DND-41 (cell line): ENCODE measurements around the gene VAV3.

Experiments
- EZH2 ChIP-seq: IDR thresholded peaks from 3 replicates; pipeline ENCODE4 v1.6.1; 2012; ENCODE audit warnings: borderline replicate concordance, low read depth, mild to moderate bottlenecking, moderate library complexity, low read length, inconsistent platforms; ENCODE audit not compliant: severe bottlenecking
- TF ChIP-seq, protein P1 (sequence below): IDR thresholded peaks from 2 replicates; pipeline ENCODE4 v1.5.1; 2012; ENCODE audit warnings: borderline replicate concordance, low read length, moderate library complexity, mild to moderate bottlenecking; ENCODE audit not compliant: poor library complexity, severe bottlenecking; ENCODE audit errors: extremely low read depth

DNA sequence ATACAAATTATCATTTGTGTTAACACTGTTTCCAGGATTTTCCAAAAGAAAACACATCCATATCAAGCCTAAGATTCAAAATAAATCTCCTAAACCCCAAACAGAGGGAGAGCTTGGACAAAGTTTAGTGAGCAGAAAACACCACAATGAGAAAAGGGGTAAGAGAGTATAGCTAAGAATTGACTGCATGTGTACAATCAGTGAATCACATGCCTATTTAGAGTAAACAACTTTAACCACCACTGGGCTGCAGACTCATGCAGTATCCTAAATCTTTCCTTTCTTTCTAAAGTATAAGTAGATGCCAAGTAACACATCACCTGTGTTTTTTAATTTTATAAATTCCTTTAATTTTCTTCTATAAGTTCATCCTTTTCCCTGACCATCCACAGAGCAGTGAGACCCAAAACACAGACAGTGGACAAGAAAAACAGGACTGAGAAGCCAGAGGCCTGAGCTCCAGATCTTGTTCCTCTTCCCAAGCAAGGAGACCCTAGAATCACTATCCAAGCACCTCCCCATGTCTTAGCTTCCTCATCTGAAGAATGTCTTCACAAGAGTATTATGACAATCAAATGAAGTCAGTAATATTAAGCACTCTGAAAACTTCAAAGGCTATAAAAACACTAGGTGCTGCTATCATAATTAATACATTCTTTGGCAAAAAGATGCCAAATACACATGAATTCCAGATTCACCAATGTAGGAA, 93.1 kb downstream of the VAV3 start:
- TF ChIP-seq, protein P1, sequence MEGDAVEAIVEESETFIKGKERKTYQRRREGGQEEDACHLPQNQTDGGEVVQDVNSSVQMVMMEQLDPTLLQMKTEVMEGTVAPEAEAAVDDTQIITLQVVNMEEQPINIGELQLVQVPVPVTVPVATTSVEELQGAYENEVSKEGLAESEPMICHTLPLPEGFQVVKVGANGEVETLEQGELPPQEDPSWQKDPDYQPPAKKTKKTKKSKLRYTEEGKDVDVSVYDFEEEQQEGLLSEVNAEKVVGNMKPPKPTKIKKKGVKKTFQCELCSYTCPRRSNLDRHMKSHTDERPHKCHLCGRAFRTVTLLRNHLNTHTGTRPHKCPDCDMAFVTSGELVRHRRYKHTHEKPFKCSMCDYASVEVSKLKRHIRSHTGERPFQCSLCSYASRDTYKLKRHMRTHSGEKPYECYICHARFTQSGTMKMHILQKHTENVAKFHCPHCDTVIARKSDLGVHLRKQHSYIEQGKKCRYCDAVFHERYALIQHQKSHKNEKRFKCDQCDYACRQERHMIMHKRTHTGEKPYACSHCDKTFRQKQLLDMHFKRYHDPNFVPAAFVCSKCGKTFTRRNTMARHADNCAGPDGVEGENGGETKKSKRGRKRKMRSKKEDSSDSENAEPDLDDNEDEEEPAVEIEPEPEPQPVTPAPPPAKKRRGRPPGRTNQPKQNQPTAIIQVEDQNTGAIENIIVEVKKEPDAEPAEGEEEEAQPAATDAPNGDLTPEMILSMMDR = no peak
- TF ChIP-seq EZH2 = no peak
